T-helper 1 cell treated with Interleukin-12 subunit alpha and Interleukin-12 subunit beta and Interleukin-4 antibody, amounts not matched to agents 30 ng/mL and 1 ng/mL, for 36 hours (primary cell): ENCODE data around the gene ETFA. TPM values are rescaled to one million over a fixed set of nuclear protein-coding genes. Genes with fewer than 3 reads are reported as not detected.
"Not testable (repeated sequence)": the region's sequence is repeated elsewhere in the genome, so short reads cannot be mapped to it uniquely, and the experiment has no call there.

Experiments used
- intact Hi-C: fragments of 100-400 bp; cut with micrococcal nuclease; formaldehyde crosslinking; loops from one replicate; pipeline ENCODE4 v1.15.1; 2024
- total RNA-seq: library from RNA; stranded (reverse); gene quantifications from 2 replicates; pipeline ENCODE4 v1.2.3, GENCODE V29; 2022

The ETFA gene
- total RNA-seq, 1 donor from 2014 or later = 97.8 TPM

DNA sequence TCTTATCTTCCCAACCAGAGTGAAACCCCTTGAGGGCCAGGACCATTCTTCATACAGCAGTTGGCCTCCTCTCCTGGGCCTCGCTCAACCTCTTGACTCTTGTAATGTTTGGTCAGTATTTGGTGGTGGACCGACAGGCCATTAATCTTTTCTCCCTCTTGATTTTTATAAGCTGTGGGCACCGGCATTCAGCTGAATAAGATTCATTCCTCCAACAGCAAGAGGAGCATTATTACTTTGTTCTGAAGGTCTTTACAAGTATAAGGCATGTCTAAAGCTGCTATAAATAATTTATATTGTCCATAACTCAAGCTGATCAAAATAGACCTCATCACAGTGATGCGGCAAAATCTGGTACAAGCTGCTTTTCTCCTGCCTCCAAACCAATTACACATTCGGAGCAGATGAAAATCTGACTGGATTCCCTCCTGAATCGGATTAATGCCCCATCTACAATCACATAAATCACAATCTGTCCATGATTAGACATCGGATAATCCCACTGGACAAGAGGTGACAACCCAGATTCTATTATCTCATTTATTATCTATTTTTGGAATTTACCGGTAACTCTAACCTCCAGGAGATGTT, 16.9 kb upstream of the ETFA start:
- intact Hi-C loops = no loop called here

DNA sequence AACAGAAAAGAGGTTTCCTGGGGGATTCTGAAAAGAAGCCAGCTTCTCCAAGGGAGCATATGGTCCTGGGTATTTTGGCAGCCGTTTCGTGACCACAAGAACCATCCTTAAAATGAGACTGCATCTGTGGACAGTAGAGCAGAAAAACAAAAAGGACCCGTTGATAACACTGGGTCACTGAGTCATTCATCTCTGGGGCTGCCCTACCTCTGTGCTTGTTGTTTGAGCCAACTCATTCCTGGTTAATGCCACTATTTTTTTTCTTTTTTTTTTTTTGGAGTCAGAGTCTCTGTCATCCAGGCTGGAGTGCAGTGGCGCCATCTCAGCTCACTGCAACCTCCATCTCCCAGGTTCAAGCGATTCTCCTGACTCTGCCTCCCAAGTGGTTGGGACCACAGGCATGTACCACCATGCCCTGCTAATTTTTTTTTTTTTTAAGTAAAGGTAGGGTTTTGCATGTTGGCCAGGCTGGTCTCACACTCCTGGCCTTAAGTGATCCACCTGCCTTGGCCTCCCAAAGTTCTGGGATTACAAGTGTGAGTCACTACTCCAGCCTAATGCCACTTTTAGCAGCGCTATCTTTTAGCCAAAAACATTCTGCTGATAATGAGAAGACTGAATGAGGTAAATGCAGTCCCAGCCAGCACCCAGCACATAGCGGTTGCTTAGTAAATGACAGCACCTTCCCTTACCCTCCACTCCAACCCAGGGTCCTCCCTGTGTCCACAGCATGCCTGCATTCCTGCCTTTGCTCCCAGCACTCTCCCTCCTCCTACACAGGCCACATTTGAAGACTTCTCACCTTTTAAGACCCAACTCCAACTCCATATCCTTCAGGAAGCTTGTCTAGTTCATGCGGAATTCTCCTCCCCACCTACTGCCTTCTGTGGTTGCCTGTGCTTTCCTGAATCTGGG, 16.2 kb upstream of the ETFA start:
- intact Hi-C loops = no loop called here

DNA sequence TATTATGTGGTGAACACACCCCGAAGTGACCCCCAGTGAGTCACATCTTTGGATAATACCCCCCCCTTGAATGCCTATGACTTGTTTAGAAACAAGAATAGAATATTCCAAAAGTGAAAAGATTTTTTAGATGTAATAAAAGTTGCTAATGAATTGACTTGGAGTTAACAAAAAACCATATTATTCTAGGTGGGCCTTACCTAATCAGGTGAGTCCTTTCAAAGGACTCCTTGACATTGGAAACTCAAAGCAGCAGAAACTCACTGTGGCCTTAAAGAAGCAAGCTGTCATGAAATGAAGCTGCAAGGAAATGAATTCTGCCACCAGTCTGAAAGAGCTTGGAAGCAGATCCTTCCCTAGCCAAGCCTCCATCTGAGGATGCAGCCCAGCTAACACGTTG, 14.4 kb upstream of the ETFA start:
- intact Hi-C loops = no loop called here

DNA sequence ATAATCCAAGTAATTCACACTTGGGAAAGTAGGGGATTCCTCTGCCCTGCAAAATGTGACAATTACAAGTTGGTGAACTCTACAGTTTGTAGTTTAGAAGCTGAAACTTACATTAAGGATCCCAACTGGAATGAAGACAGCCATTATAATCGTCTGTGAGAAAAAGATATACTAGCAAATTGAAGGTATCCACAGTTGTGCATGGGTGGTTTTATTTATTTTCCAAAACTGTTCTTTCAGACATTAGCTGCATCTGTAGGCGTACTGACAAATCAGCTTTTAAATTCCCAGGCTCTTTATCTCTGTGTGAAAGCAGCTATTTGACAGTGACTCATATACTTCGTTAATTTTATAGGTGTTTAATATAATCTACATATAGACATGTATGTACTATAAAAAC, 12.8 kb upstream of the ETFA start:
- intact Hi-C loops = no loop called here

DNA sequence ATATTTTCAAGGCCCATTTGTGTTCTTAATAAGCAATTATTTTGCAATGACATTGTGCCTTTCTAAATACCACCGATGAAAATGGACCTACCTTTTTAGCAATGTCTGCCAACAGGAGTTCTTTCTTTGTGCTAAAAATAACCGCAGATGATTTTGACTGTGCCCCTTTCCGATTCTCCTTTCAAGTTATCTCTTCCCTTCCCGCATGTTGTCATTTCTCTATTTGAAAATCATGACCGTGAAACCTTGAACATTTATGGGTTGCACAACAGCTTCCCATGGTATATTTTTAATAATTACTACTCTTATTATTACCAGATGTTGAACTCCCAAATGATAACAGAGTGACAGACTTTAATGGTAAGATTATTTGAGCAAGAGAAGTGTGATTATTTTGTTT, 10.3 kb upstream of the ETFA start:
- intact Hi-C loops = no loop called here

DNA sequence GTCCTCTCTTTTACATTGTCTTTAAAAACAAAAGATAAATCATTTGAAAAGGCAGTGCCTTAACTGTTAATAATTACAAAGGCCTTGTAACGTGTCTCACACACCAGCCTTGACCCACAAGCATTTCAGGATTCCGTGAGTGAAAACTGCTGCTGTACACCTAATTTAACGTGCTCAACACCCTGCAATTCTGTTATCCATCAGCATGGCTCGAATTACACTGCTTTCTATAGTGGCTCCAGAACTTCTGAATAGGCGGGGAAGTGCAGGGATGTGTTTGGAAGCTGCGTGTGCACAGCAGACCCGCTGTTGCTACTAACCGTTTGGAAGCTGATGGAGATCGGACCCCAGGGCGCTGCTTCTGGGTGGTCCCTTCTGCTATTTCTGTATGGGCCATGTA, 9.9 kb upstream of the ETFA start:
- intact Hi-C loops = no loop called here

DNA sequence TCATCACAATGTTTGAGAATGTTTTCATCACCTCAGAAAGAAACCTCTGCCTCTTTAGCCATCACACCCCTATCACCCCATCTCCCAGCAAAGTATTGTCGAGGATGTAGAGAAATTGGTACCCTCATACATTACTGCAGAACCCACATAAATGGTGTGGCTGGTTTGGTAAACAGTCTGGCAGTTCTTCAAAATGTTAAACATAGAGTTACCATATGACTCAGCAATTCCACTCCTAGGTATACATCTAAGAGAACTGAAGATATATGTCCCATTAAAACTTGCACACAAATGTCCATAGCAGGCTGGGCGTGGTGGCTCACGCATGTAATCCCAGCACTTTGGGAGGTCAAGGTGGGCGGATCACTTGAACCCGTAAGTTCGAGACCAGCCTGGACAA, 8.7 kb upstream of the ETFA start:
- intact Hi-C loops = no loop called here

DNA sequence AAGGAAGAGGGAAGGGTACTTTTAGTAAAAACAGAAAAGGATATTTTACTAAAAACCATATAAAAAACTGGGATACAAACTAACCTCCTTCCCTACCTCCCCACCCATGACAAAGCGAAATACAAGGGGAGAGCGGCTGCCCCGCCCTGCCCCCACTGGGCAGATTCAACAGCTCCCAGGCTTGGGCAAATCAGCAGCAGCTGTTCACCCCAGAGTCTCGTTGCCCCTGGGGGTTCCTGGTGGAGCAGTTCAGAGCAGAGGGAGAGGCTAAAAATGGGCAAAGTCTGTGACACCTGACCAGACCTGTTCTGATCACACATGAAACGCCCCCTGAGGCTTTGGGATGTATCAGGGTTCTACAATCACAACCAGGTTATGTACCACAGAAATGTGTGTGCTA, 2.5 kb upstream of the ETFA start:
- intact Hi-C loops = loop anchor here (10.0 kb wide), 2 partner anchors 621 to 1101 kb away; partner anchors contain the start of gene RCN2

DNA sequence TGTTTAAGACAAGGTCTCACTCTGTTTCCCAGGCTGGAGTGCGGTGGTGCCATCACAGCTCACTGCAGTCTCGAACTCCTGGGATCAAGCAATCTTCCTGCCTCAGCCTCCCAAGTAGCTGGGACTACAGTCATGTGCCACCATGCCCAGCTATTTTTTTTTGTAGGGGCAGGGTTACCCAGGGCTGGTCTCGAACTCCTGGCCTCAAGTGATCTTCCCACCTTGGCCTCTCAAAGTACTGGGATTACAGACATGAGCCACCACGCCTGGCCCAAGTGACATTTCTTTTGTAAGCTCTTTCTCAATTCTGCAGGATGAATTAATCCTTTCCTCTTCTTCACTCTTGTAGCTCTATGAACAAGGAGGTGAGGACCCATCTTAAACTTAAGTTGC, 1.9 kb upstream of the ETFA start:
- intact Hi-C loops = loop anchor here (10.0 kb wide), 2 partner anchors 622 to 1102 kb away; partner anchors contain the start of gene RCN2

DNA sequence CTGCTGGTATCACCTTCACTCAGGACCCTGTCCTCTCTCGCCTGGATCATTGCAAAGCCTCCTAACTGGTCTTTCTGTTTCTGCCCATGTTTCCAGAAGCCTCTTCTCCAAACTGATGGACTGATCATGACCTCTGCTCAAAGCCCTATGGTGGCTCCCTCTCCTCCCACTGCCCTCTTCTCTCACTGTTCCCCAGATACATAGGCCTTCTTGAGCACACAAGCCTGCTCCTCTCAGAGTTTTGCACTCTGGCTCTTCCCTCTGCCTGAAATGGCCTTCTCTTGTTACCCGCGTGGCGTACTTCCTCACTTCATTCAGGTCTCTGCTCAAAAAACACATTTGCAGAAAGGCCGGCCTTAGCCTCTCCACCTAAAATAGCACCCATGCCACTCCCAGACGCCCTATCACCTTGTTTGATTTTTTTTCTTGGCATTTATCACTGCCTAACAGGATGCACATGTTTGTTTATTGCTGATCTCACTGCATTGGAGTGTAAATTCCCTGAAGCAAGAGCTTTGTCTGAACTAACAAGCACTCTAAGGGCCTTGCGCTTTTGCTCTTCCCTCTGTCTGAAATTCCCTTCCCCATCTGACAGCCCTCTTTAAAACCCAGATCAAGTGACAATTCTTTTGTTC, 1.4 kb upstream of the ETFA start:
- intact Hi-C loops = loop anchor here (10.0 kb wide), 2 partner anchors 622 to 1102 kb away; partner anchors contain the start of gene RCN2

DNA sequence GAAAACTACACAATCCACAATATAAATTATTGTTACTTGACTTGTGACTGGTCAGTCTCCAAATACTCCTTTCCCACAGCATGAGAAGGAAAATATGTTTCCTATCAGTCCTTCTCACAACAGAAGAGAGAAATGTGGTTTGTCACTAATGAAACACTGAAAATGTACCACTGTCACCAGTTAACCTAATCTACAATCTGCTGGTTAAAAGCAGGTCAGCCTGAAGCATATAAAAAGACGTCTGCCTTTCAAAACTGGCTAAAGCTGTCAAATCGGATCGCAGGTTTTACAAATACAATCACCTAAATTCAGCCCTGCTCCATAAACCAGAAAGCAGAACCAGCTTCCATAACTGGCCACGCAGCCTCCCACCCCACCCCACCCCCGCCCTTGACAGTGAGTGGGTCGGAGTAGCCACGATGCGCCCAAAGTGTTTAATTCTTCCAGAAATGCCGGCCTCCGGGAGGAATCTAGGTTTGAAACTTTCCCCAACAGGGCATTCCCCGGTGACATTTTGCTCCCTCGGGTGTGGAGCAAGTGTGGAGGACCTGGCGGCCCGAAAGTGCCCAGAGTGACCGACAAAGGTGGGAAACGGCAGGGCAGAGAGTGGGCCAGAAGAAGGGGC, 682 bp downstream of the ETFA start:
- intact Hi-C loops = loop anchor here (1.0 to 10.0 kb wide), 4 partner anchors 24 to 1104 kb away; partner anchors contain the start of genes ISL2 and RCN2

DNA sequence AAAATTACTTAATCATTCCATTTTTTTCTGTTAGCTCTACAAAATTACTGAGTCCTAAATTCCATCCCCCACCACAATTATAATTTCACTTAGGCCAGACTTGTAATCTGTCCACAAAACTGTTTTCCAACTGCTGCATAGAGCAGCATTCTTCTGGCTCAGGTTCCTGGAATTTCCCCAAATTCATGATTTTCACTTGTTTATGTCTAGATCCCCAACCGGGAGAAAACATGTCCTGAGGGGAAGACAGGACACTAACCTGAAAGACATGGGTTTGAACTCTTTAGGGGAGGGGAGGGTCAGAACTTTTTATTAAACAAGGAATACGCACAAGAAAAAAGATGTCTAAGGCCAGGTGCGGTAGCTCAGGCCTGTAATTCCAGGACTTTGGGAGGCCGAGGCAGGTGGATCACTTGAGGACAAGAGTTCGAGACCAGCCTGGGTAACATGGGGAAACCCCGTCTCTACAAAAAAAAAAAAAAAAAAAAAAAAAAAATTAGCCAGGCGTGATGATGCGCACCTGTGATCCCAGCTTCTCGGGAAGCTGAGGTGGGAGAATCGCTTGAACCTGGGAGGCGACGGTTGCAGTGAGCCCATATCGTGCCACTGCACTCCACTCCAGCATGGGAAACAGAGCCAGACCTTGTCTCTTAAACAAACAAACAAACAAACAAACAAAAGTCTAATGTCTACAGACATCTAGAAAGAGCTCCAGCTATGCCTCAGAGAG, 1.5 kb downstream of the ETFA start:
- intact Hi-C loops = loop anchor here (10.0 kb wide), 2 partner anchors 625 to 1105 kb away; partner anchors contain the start of gene RCN2

DNA sequence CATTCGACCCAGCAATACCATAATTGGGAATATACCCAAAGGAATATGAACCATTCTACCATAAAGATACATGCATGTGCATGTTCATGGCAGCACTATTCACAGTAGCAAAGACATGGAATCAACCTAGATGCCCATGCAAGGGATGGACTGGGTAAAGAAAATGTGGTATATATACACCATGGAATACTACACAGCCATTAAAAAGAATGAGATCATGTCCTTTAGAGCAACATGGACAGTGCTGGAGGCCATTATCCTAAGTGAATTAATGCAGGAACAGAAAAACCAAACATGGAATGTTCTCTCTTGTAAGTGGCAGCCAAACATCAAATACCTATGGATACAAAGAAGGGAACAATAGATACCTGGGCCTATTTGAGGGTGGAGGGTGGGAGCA, 7.4 kb downstream of the ETFA start:
- intact Hi-C loops = no loop called here

DNA sequence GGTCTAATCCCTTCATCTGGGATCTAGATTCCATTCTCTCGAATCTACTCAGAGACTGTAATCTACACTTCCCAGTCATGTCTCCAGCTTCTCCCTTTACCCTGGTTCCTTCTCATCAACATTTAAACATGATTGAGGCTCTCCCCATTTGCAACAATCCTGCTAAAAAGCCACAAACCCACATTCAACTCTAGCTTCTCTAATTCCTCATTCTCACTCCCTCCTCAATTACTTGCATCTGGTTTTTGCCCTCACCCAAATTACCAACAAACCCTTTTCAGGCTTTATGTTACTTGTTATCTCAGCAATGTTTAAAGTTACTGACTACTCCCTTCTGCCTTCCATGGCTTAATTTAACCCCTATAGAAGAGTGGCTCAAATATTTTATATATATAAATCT, 11.5 kb downstream of the ETFA start:
- intact Hi-C loops = no loop called here

DNA sequence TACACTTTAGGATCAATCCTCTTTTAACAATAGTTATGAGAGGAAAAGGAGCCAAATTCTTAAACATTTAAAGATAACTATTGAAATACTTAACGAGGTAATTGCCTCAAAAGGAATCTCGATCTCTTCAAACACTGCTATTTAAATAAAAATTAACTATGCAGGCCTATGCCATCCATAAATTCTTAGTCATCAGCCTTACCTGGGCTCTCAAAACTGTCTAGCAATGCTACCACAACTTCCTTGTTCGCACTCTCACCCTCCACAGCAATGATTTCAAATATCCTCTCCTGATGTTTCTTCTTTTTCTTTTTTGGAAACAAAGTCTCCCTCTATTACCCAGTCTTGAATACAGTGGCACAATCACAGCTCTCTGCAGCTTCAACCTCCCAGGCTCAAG, 12.3 kb downstream of the ETFA start:
- intact Hi-C loops = no loop called here

DNA sequence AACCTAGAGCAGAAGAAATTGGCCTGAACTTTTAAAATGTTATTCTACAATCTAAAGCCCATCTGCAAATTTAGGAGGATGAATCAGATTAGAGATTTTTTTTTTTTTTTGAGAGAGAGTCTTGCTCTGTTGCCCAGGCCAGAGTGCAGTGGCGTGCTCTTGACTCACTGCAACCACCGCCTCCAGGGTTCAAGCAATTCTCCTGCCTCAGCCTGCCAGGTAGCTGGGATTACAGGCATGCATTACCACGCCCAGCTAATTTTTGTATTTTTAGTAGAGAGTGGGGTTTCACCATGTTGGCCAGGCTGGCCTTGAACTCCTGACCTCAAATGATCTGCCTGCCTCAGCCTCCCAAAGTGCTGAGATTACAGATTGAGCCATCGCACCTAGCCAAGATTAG, 13.3 kb downstream of the ETFA start:
- intact Hi-C loops = not testable (repeated sequence)

DNA sequence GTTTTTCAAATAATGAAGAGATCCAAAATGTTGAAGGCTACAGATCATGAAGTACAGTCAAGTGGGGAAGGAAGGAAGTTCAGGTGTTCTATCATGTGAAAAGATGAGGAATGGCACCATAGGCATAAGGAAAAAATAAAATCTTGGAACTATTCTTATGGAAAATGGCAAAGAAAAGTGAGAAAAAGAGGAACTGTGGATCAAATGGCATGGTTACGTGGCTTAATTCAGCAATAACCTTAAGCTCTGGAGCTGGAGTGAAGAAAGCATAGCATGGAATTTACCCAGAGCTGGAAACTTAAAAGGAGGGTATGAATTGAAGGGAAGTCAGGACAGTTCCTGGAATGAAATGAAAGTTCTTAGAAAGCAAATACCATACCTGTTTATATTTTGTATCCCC, 14.4 kb downstream of the ETFA start:
- intact Hi-C loops = no loop called here

DNA sequence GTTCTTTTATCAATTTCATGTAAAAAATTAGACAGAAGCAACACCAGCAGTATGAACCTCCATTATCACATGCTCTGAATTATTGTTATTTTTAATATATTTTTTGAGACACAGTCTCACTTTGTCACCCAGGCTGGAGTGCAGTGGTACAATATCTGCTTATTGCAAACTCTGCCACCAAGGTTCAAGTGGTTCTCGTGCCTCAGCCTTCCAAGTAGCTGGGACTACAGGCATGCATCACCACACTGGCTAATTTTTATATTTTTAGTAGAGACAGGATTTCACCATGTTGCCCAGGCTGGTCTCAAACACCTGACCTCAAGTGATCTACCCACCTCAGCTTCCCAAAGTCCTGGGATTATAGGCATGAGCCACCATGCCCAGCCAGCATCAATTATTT, 16.8 kb downstream of the ETFA start:
- intact Hi-C loops = not testable (repeated sequence)

DNA sequence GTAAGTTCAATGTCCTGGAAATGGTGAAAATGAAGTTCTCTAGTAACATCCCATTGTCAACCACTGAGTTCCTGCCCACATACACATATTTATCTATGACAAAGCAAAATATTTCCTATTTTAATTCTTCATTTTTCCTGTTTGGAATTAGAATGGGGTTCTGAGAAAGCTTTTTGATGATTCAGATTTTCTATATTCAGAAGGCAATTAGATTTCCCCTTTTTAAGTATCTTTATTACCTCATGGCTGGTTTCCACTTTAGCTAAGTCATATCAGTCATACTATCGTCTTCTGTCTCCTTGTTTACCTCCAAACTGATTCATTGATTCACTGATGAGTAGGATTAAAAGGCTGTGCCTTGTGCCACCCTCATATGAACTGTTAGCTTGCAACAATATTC, 17.9 kb downstream of the ETFA start:
- intact Hi-C loops = no loop called here

DNA sequence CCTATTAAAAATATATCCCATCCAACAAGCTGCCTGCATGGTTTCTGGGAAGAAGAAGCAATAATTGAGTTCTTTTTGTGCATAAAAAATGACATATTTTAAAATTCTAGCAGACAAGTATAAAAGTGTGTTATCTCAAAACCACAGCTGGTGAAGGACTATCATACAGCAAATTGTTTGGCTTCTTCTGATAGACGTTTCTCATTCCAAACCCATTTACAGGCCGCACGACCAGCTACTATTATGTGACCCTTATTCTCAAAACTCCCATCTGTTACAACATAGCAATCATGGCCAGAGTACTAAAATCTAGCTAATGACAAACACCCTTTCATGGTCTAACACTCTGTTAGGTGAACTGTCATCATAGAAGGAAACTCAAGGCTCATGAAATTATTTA, 21.7 kb downstream of the ETFA start:
- intact Hi-C loops = no loop called here
